HUES64 (cell line): ENCODE data around the gene MAML3.

Experiments
- H3K27ac ChIP-seq: 2 replicates; pipeline ENCODE4 v1.7.0; 2013; ENCODE audit warnings: low read depth, low read length, inconsistent platforms
- H3K27me3 ChIP-seq: 2 replicates; pipeline ENCODE4 v1.6.1; 2013; ENCODE audit warnings: mild to moderate bottlenecking, low read length; ENCODE audit not compliant: insufficient read depth
- H3K36me3 ChIP-seq: 2 replicates; pipeline ENCODE4 v1.6.1; 2013; ENCODE audit warnings: mild to moderate bottlenecking, low read length; ENCODE audit not compliant: insufficient read depth
- H3K4me1 ChIP-seq: 2 replicates; pipeline ENCODE4 v1.6.1; 2013; ENCODE audit warnings: mild to moderate bottlenecking, low read length, moderate library complexity; ENCODE audit not compliant: insufficient read depth
- H3K4me3 ChIP-seq: 2 replicates; pipeline ENCODE4 v1.5.1; 2013; ENCODE audit warnings: mild to moderate bottlenecking, low read length, moderate library complexity
- H3K9ac ChIP-seq: 2 replicates; pipeline ENCODE4 v1.6.1; 2013; ENCODE audit warnings: mild to moderate bottlenecking, low read depth, low read length
- H3K9me3 ChIP-seq: 2 replicates; pipeline ENCODE4 v1.6.1; 2013; ENCODE audit warnings: low read depth, low read length; ENCODE audit not compliant: insufficient read depth
- WGBS: fragments of 150-250, 120-280 bp; methylation state at CpG from one replicate; pipeline ENCODE4 v1.1.7; 2013; ENCODE audit warnings: missing lambda C conversion rate; 5-methylcytosine and 5-hydroxymethylcytosine counted together

The MAML3 gene

DNA sequence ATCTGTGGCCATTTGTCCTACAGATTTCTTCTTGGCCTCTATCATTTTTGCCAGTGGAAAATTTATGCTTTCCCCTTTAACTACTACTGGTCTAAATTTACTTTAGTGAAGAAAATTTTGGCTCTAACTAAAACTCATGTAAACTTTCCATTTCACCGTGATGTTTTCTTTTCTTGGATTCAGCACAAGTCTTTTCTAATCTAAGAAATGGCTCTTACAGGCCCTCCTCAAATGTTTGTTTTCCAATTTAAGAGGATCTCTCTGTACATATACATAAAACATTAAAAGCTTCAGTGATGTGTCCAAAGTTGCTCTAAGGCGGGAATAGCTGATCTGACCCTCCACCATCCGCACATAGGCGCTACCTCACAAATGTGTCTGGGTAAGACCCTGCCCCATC lies 68.1 kb downstream of the MAML3 start:
- H3K4me3 ChIP-seq = no peak overlapping the region
- H3K27ac ChIP-seq = no peak overlapping the region; the same call in 1 of the 2 replicates
- no peaks in the 10 kb centered on the region for H3K27me3 ChIP-seq
- H3K4me1 ChIP-seq = peaks cover 46% of the 10 kb centered on the region
- no peaks in the 10 kb centered on the region for H3K36me3 ChIP-seq
- WGBS = 95% methylated on average over 4 of the region's 4 CpGs
- H3K9me3 ChIP-seq = no peaks in the 10 kb centered on the region
- H3K9ac ChIP-seq = no peak overlapping the region

DNA sequence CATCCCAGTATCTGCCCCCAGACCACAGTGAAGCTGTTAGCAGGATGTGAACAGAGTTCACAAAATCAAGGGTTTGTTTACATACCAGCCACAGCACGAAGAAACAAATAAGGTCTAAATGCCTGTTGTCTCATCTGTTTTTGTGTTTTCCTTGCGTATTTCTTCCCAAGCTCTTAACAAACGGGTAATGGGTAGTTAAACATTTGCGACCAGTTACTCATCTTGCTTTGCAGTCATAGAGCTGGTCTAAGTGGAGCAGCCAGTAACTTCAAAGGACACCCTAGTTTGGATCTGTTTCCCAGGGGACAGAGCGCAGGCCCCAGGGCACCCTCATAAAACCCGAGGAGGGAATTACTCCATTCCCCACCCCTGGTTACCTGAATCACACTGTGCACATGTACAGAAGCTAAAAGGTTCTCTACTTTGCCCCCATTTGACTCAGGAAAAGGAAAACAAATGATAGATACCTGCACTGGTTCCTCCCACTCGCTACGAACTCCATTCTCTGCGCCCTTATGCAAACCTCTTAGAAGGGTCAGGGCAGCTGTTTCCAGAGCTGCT lies 68.8 kb downstream of the MAML3 start:
- no peaks in the 10 kb centered on the region for H3K27me3 ChIP-seq
- no peak overlapping the region for H3K4me3 ChIP-seq
- H3K9ac ChIP-seq = no peak overlapping the region
- peaks cover 48% of the 10 kb centered on the region for H3K4me1 ChIP-seq
- peak overlapping the region; percentile 21; the same call in 1 of the 2 replicates for H3K27ac ChIP-seq
- no peaks in the 10 kb centered on the region for H3K36me3 ChIP-seq
- WGBS = 64% methylated on average over 9 of the region's 9 CpGs
- no peaks in the 10 kb centered on the region for H3K9me3 ChIP-seq

DNA sequence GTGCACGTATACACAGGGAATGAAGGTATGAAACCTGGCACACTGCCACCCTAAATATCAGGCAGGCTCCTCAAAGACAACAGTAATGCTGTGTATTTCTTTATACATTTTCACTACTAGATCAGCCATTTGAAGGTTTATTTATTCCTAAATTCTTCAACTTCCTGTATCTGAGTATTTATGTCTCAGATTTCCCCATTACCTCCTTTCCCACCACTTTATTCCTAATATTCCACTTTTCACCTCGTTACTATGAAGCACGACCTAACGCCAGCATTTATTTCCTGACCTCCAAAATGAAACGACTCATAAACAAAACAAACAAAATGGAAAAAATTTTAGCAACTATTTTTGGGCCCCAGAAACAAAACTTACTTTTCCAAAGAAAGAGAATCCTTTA lies 69.6 kb downstream of the MAML3 start:
- H3K9ac ChIP-seq = no peak overlapping the region
- H3K4me3 ChIP-seq = no peak overlapping the region
- WGBS = 89% methylated on average over 5 of the region's 5 CpGs
- H3K9me3 ChIP-seq = no peaks in the 10 kb centered on the region
- no peaks in the 10 kb centered on the region for H3K36me3 ChIP-seq
- peaks cover 53% of the 10 kb centered on the region for H3K4me1 ChIP-seq
- no peaks in the 10 kb centered on the region for H3K27me3 ChIP-seq
- H3K27ac ChIP-seq = peak overlapping the region; percentile 21; the same call in 1 of the 2 replicates

DNA sequence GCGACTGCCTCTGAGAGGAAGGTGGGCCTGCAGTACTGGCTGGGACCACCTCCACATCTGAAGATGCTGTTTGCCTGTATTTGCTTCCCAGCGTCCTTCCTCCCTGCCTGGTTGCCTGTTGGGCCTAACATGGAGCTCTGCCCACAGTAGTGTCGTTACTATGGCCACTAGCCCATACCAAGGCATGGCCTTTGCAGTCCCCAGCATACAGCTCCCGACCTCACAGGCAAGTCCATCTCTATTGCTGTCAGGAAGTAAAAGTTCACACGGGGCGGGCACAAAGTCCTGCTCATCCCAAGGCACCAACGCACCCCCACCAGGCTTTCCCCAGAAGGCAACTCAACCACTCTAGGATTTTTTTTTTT lies 71.6 kb downstream of the MAML3 start:
- Histone ChIP-seq H3K36me3 (no peaks in the 10 kb centered on the region), H3K4me1 (peaks cover 59% of the 10 kb centered on the region), H3K9me3 (no peaks in the 10 kb centered on the region), H3K9ac (no peak overlapping the region), H3K27ac (peak overlapping the region; percentile 7; the same call in 1 of the 2 replicates), H3K27me3 (no peaks in the 10 kb centered on the region), H3K4me3 (no peak overlapping the region)
- WGBS = 75% methylated on average over 7 of the region's 7 CpGs

DNA sequence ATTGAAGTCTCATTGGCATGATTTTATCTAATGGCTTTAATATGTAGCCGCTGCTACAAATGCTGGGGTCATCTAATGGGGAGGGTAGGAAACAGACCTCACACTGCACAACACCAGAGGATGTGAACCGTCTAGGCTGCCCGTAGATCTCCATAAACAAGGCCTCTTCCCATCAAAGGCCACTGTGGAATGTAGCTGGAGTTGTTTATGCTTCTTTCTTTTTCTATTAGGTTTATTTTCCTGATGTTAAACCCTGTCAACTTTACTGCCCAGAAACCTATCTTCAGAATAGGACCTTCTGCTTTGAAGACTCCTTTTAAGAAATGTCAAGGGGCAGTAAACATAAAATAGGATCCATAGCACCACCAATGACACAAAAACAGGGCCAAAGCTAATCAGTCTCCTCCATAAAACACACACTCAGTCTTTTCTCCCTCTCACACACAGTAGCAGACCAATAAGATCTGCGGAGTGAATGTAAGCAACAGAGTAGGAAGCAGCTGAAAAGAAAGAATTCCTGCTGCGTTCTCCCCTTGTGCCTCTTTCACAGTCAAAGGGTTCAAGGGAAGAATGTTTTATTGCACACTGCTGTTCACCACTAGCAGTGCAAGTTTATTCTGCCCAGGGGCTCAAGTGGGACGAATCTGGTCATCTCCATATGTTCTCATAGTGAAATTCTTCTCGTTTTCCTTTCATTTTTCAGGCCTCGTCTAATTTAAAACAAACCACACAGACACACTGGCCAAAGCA lies 72.2 kb downstream of the MAML3 start:
- Histone ChIP-seq H3K9me3 (no peaks in the 10 kb centered on the region), H3K27ac (peak overlapping the region; percentile 7; the same call in 1 of the 2 replicates), H3K4me3 (no peak overlapping the region), H3K9ac (no peak overlapping the region), H3K27me3 (no peaks in the 10 kb centered on the region), H3K36me3 (no peaks in the 10 kb centered on the region), H3K4me1 (peaks cover 59% of the 10 kb centered on the region)
- 78% methylated on average over 6 of the region's 8 CpGs for WGBS

DNA sequence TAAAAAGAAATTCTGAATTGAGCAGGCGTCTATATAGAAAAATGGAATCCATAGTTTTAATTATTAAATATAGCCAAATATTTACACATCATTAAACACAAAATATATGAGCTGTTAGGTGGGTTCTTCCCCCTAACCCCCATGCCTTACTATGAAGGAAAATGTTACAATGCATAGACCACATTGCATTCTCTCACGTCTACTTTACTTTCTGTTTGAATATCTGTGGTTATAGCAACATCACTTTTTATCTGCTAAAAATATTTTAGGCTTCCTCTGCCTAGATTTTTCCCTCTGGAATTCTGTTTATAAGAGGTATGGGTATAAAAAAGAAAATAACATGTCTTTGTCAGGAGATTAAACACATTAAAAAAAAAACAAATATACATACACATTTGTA lies 73.1 kb downstream of the MAML3 start:
- no CpG with 5 or more reads among the region's 2 CpGs for WGBS
- Histone ChIP-seq H3K27ac (no peak overlapping the region), H3K9ac (no peak overlapping the region), H3K27me3 (no peaks in the 10 kb centered on the region), H3K36me3 (no peaks in the 10 kb centered on the region), H3K9me3 (no peaks in the 10 kb centered on the region), H3K4me1 (peaks cover 59% of the 10 kb centered on the region), H3K4me3 (no peak overlapping the region)

DNA sequence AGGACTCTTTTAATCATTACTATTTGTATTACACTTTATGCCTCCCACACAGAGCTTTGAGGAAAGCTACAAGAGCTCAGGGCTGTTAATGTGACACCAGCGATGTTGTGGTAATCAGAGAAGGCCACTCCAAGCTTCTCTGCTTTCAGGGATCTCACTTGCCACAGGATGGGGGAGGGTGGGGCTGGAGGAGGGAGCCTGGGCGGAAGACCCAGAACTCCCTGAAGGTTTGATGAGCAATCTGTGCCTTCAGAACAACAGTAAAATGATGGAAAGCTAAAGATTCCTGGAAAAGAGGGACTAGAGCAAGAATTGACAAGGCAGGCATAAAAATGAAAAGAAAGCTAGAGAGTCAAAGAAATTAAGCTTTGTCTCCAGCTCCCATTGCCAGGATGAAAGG lies 75.6 kb downstream of the MAML3 start:
- Histone ChIP-seq H3K4me3 (no peak overlapping the region; the same call in 1 of the 2 replicates), H3K4me1 (peaks cover 42% of the 10 kb centered on the region), H3K27me3 (no peaks in the 10 kb centered on the region), H3K9ac (no peak overlapping the region), H3K9me3 (no peaks in the 10 kb centered on the region), H3K27ac (peak overlapping the region; percentile 22; the same call in 1 of the 2 replicates), H3K36me3 (no peaks in the 10 kb centered on the region)
- WGBS = 17% methylated on average over 2 of the region's 2 CpGs

DNA sequence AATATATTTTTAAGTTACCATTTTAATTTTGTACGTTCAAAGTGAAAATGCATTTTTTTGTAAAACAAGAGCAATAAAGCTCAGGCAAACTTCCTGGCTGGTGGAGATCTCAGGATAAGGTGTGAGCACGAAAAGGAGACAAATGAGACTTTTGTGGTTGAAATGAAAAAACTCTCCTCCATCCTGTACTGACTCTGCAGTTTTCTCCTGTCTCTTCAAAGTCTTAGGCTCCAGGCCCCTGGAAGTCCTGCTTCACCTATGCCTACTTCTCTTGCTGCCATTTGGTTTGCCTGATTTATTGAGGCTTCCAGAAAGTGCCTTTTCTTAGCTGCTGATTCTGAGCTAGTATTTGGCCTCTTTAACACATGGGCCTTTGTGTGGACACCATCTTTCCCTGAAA lies 77.7 kb downstream of the MAML3 start:
- Histone ChIP-seq H3K4me3 (no peak overlapping the region), H3K9ac (no peak overlapping the region), H3K36me3 (no peaks in the 10 kb centered on the region), H3K4me1 (peaks cover 28% of the 10 kb centered on the region), H3K9me3 (no peaks in the 10 kb centered on the region), H3K27me3 (no peaks in the 10 kb centered on the region), H3K27ac (no peak overlapping the region)
- WGBS = 92% methylated on average over 1 of the region's 2 CpGs

DNA sequence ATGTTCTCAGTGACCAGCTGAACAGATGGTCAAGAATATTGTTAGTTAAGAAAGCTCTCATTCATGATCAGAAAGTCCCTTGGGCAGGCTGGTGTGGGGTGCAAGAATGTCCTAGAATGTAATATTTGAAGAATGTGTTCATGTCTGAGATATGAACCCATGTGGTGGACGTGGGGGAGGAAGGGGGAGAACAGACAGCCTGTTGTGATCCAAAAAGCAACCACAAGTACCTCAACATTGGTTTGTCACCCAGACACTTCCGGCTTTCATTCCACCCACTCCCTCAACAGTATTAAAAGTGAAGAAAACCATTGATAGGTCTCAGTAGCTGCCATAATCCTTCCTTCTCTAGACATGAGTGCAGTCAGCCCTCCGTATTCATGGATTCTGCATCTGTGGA lies 82.2 kb downstream of the MAML3 start:
- 92% methylated on average over 3 of the region's 3 CpGs for WGBS
- Histone ChIP-seq H3K4me1 (peaks cover 11% of the 10 kb centered on the region), H3K4me3 (no peak overlapping the region), H3K27ac (no peak overlapping the region), H3K9ac (no peak overlapping the region), H3K27me3 (no peaks in the 10 kb centered on the region), H3K36me3 (no peaks in the 10 kb centered on the region), H3K9me3 (no peaks in the 10 kb centered on the region)

DNA sequence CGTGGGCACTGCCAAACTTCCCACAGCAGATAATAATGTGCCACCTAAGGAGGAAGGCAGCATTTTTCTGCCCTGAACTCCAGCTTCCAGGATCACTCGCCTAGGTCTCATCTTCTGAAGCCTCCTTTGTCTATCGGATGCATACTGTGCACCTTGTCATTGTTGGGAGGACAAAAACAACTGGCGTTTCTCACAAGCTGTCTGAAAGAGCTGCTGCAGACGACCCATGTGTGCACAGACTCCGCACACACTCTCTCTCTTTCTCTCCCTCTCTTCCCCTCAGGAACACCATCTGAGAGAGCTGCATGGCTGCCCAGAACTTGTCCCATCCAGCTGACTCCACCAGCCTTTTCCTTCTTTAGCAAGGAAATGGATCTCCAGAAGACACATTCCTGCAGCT lies 83.0 kb downstream of the MAML3 start:
- Histone ChIP-seq H3K27ac (no peak overlapping the region), H3K4me3 (no peak overlapping the region), H3K27me3 (no peaks in the 10 kb centered on the region), H3K36me3 (no peaks in the 10 kb centered on the region), H3K4me1 (peaks cover 11% of the 10 kb centered on the region), H3K9ac (no peak overlapping the region), H3K9me3 (no peaks in the 10 kb centered on the region)
- WGBS = 92% methylated on average over 6 of the region's 6 CpGs

DNA sequence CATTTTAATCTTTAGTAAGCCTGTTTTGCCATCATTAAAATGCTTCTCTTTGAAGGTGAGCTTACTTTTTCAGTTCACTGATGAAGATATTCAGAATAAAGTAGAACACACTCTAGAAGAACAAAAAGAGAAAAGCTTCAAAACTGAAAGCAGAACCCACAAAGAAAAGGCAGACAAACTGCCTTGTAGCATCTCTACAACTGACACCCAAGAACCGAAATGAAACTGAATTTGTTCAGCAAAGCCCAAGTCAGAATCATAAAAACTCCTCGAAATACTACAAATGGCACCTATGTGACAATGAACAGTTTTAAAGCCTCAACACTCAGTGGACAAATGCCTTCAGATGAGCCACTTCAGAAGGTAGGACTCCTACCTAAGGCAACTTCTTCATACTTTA lies 83.6 kb downstream of the MAML3 start:
- Histone ChIP-seq H3K36me3 (no peaks in the 10 kb centered on the region), H3K9ac (no peak overlapping the region), H3K9me3 (no peaks in the 10 kb centered on the region), H3K4me1 (peaks cover 11% of the 10 kb centered on the region), H3K27ac (no peak overlapping the region), H3K27me3 (no peaks in the 10 kb centered on the region), H3K4me3 (no peak overlapping the region)
- 92% methylated on average over 2 of the region's 2 CpGs for WGBS
